ENCODE data around the gene BEST1.

The BEST1 gene

DNA sequence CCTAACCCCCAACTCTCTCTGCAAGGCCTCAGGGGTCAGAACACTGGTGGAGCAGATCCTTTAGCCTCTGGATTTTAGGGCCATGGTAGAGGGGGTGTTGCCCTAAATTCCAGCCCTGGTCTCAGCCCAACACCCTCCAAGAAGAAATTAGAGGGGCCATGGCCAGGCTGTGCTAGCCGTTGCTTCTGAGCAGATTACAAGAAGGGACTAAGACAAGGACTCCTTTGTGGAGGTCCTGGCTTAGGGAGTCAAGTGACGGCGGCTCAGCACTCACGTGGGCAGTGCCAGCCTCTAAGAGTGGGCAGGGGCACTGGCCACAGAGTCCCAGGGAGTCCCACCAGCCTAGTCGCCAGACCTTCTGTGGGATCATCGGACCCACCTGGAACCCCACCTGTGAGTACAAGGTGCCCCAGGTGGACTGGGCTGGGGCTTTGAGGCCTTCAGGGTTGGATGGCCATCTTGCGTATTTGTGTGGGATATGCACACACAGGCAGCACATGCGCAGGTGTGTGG lies at the start of gene BEST1:
Gene BEST1, plus strand, starts transcription at position 317 of the 513 bp plus-strand sequence. CDS start 1,456 bp downstream, outside the sequence.
- DNase-seq: no peak

DNA sequence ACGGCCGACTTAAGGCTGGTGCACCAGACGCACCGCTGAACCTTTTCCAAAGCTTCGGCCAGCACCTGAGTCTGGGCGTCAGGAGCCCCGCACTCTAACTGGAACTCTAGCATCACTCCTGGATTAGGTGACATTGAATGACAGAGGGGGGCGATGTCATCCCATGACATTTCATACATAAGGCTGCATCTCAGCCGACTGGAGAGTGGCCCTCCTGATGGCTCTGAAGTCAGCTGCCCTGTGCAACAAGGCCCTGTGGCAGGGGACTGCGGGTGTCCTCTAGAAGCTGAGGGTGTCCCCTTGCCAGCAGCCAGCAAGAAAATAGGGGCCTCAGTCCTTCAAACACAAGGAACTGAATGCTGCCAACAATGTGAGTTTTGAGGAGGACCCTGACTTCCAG lies 48.8 kb upstream of the BEST1 start:
- no peak for DNase-seq

DNA sequence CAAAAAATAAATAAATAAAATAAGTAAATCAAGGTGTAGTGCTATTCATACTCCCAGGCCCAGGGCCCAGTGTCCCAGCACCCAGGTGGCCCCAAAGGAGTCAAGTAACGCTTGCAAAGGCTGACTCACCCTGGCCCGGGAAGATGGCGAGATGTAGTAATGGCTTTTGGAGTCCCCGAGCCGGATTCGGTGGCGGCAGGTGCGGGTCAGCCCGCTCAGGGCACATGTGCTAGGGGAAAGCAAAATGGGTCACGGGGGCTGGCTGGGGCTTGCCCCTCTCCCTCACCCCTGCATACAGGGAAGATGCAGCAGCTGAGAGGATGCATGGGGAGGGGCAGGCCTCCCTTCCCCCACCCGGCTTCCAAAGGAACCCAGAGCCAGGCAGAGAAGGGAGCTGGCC lies 47.8 kb upstream of the BEST1 start:
- no peak for DNase-seq

DNA sequence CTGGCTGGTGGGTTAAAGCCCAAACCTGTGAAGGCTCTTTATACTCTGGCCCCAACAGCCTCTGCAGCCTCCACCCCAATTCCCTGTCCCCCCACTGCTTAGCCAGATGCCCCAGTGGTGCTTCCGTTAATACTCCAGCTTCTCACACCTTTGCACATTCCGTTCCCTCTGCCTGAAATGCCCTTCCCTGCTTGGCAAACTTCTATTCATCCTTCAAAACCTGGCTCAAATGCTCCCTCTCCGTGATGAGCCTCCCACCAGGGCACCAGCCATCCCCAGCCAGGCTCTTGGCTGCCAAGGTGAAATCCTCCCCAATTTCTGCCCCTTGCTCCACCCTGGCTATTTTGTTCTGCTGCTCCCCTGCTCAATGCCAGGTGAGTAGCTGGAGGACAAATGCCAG lies 46.3 kb upstream of the BEST1 start:
- no peak for DNase-seq

DNA sequence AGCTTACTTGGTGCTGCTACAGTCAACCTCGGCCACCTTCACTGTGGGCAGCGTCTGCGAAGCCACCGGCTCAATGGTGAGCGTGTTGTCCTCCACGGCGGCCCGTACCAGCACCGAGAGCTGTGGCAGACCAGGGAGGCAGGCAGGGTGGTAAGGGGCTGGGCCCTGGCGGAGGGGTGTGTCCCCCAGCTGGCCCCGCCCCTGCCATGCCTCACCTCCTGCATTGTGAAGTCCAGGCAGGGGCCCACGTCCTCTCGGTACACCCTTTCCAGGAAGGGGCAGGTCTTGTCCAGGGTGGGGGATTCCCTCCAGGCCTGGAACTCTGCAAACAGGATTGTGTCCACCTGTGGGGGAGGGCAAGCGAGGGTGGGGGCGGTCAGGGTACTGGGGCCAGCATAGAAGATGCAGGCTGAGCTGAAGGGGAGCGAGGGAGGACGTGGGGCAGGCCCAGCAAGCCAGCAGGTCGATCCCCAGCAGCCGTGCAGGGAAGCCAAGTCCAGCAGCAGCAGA lies 45.6 kb upstream of the BEST1 start:
- no peak for DNase-seq

DNA sequence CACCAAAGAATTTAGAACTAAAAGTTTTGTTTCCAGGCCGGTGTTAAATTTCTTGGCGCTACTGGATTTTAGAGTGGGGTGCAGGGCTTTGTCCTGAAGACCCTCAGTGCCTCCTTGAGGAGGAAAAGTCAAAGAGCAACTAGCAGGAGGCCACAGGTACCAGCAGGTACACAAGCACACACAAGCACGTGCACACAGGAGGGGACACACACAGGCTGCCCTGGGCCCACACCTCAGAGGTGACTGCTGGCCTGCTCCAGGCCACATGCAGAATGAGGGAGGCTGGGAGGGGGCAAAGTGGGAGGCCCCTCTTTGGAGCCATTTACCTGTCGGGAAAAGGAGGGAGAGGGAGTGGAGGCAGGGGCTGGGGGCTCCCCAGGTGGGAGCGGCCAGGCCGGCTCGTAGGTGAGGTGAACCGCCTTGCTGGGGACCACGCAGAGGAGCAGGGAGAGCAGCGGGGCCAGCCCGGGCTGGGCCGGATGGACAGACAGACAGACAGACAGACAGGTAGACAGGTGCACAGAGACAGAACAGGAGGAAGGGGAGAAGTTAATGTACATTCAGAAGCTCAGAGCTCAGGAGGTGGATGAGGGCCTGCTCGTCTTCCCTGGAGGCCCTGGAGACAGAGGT lies 45.0 kb upstream of the BEST1 start:
- DNase-seq: no peak

DNA sequence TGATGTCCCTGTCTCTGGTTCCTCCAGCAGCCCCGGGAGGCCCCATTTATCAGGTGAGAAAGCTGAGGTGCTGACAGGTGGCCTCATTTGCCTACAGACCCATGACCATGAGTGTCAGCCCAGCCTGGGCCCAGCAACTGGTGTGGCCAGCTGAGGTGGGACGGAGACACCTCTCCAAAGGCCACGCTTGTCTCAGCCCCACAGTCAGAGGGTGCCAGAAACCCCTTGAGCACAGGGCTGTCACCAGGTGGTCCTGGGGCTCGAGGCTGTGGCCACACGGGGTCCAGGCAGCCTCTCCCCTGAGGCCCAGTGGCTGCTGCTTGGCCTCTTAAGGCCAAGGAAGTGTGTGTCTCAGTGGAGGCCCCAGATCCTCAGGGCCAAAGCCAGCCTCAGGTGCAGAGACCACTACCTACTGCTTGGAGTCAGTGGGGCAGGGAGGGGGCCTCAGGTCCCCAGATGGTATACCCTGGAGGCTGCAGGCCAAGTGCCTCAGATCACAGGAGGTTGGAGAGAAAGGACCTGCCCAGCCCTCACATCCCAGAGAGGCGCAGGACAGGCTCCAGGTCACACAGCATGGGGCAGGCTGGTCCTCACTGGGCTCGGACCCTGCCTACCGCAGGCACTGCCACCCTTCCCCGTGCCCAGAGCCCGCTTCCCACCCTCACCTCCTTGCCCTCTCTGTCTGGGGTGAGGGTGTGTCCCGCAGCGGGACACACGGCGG lies 44.2 kb upstream of the BEST1 start:
- no peak for DNase-seq

DNA sequence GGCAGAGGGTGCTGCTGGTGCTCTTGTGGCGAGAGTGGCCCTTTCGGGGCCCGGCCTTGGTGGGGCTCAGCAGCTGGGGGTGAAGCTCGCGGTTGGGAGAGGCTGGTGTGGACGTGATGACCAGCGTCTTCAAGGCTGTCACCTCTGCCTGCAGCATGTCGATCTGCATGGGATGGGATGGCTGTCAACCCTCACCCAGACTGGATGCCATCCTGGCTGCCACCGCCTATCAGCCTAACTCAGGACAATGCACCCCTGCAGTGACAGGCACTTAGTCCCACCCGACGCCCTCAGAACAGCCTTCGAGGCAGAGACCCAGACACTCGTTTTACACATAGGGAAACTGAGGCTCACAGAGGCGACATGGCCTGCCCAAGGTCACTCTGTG lies 43.6 kb upstream of the BEST1 start:
- DNase-seq: no peak

DNA sequence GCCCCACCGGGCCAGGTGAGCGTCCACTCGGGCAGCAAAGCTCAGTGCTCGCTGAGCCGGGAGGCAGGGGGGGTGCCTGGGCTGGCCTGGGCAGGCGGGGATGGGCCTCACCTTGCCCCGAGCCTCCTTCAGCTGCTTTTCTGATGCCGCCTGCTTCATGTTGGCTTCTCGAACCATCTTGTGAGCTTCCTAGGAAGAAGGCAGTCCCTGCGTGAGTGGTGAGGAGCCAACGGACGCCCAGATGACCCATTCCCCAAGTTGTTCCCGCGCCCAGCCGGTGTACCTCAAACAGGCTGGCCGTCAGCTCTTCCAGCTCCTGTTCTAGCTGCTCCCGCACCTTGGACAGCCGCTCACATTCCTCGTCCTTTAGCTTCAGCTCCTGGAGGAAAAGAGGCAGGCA lies 42.9 kb upstream of the BEST1 start:
- no peak for DNase-seq

DNA sequence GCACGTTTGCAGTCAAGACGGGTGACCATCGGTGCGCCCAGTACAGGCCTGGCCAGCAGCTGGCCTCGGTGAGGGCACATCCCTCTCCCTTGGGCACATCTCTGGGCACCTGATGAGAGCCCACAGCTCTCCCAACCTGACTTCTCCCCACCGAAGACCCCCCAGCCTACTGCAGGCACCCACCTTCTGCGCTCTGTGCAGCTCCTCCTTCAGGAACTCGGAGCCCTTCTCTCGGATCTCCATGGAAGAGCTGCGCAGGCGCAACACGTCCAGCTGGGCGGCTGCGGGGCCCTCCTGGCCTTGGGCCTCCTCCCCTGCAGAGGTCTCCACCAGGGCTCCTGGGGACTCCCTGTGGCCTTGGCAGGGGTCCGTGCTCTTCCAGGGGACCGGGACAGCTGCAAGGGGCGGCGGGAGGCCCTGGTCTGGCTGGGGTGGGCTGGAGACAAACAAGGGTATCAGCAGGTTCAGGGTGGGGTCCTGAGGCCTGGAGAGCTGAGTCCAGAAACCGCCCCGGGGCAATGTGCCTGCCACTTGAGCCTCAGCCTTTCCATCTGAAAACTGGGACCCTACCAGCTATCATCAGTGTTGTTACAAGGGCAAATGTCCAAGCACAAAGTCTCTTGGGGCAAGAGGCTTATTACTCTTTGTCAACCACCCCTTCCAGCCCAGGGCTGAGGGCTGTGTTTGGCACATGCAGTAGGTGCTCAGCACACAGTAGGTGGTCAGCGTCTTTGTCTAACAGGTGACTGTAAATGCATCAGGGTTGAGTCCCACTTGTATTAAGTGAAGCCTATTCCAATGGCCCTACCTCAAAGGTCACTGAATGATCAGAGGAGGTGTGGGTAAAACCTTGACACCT lies 42.1 kb upstream of the BEST1 start:
- DNase-seq: no peak

DNA sequence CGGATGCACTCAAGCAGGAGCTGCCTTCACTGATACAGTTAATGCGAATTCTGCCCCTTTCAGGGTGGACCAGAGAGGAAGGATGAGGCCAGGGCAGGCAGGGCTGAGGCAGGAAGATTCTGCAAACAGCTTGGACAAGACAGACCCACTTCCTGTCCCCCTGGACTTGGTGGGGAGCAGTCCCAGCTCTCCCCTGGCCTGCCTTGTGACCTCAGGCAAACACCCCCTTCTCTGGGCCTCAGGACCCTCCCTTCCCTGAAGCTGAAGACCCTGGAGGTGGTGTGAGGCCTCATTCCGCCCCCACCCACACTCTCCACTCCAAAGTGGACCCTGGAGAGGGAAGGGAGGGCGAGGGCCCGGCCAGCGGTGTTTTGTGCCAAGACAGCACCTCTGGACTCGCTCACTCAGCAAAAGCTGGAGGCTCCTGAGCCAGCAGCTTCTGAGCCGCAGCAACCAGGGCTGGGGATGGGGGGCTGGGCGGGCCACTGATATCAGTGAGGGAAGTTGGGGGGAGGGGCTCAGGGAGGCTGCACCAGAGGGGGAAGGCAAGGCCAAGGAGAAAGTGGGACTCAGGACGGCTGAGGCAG lies 41.3 kb upstream of the BEST1 start:
- DNase-seq: no peak

DNA sequence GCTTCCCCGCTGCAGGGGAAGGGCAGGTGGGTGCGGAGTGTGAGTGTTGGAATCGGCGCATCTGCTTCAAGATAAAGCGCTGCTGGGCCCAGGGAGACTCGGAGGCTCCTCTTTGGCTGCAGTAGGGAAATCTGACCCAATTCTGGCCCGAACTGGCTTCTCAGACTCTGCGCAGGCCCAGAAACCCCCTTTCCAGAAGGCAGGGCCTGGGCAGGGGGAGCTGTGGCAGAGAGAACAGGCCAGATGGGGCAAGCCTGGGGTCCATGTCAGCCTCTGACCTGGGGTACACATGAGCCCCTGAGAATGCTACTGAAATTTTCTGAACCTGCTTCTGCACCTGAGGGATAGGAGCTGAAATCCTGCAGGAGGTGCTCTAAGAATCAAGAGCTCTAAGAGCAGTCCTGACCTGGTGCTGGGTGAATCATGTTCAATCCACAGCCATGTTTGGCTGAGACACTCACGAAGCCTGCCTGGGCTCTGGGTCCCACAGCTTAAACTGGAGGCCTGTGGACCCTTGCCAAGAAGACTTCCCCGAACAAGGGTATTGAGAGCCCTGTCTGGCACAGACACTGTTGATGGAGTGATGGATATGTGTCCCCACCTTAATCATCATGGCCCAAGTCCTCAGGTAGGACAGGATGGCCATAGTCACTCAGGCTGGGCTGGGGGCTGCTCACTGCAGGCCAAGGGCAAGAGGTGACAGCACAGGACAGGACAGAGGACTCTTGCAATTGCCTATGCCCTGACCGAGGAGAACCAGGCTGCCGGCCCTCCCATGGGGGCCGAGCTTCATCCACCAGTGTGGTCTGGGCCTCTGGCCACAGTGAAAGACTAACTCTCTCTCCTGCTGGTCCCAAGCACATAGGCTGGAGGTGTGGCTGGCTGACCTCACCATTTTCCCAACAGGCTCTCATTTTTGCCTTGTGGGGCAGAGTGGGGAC lies 39.7 kb upstream of the BEST1 start:
- no peak for DNase-seq

DNA sequence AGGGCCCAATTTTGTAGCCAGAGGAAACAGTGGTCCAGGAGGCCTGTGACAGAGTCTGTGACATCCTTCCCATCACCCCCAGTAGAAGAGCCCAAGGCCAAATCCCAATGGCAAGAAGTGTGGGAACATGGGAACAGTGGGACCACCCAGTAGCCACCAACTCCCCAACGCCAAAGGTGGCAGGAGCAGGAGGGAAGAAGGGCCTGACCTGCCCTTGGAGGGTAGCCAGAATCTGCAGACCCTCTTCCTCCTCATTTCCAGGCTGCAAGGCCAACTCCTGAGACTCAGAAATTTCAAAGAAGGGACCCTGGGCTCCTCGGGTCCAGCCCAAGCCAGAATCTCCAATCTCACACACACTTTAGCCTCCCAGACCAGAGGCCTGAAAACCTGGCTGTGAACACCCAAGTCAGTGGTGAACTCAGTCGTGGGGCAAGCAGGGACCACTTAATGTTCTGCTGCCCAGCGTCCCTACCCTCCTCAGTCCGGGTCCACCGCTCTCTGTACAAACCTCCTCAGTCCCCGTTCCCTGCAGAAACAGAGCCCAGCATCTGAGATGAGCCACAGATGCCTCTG lies 38.9 kb upstream of the BEST1 start:
- DNase-seq: no peak

DNA sequence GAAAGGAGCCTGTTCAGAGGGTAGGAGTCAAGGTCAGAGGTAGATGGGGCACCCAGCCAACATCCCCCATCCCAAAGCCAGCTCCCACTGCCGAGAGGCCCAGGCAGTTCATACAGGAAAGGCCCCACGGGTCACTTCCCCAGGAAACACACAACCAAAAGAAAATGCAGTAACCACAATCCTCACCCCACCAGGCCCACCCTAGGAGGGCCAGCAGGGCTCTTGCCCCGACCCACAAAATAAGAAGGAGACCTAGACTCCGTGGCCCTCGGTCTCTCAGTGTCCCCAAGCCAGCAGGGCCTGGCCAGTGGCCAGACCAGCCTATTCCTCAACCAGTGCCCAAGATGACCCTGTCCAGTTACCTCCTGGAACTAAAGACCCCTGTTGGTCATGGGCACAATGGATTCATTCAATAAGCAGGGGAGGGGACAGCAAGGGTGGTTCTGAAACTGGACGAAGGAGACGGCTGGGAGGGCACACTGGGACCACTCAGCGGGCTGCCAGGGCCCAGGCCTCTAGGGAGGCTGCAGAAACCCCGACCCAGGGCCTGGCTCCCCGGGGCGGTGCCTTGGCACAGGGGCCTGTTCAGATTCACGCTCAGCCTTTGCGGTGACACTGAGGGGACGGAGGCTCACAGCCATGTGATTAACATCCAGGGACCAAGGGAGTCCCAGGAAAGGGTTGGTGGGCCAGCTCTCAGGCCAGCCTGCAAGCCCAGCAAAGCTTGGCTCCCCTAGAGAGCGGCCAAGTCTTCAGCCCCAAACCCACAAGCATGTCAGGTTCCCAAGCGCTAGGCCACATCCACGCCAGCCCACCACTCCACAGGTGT lies 38.2 kb upstream of the BEST1 start:
- no peak for DNase-seq

DNA sequence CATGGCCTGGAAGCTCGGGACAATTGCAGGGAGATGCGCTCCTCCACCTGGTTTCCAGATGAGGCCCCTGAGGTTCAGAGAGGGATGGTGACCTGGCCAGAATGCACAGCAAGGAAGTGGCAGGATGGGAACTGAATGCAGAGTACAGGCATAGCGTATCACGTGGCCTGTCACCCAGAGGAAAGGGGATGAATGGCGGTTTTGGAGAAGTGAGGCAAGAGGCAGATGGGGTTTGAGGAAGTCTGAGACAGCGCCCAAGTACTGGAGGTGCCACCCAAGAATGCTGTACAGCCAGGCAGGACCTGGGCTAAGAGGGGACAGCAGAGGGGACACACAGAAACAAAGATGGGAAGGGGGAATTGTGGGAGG lies 37.6 kb upstream of the BEST1 start:
- no peak for DNase-seq

DNA sequence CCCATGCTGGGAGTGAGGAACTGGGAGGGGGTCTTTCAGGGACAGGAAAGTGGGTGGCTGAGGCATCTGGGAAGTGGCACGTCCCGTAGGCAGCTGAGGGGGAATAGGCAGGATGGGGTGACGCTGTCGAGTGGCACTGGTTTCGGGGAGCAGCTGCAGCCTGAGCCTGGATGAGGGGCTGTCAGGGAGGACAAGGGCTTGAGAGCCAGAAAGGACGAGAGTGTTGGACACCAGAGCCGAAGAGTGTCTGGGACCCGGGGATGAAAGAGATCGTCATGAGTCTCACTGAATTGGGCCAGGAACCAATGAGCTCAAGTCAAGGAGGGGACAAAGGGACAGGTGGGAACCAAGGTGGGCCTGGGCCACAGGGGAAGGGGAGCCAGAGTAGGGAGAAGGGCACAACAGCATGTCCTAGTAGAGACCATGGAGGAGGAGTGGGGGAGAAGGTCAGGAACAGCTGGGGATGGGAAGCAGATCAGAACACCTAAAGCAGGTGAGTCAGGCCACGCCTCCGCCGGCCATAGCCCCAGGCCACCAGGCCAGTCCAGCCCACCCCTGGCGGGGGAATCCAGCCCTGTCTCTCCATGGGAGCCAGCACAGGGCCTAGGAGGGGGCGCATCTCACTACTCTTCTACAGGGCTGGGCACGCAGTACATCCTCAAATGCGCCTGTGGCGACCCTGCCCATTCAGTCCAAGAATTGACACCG lies 37.0 kb upstream of the BEST1 start:
- DNase-seq: no peak

DNA sequence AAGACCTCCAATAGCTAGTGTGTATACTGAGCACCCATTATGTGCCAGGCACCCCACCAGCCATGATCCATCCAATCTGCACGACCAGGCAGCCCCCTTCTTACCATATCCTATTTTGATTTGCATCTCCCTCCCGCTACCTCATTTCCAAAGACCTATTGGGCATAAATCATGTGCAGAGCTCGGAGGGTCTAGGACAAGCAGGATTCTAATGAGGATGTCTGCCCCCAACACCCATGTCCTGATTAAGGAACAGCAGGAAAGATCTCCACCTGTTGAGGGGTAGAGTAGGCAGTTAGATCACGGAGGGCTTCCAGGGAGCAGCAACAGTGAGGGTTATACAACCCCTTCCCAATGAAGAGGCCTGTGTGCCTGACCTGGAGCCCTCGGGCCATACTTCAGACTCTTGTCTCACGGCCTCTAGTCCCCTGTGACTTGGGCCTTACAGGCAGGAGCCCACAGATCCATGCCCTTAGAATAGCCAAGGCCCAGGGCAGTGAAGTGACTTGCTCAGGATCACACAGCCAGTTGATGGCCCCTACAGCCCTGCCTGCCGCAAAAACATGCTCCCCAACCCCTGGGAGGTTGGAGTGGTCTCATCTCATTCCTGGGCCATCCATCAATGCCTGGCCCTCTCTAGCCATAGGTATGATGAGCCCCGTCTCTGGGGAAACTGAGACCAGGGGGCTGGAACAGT lies 36.3 kb upstream of the BEST1 start:
- DNase-seq: no peak

DNA sequence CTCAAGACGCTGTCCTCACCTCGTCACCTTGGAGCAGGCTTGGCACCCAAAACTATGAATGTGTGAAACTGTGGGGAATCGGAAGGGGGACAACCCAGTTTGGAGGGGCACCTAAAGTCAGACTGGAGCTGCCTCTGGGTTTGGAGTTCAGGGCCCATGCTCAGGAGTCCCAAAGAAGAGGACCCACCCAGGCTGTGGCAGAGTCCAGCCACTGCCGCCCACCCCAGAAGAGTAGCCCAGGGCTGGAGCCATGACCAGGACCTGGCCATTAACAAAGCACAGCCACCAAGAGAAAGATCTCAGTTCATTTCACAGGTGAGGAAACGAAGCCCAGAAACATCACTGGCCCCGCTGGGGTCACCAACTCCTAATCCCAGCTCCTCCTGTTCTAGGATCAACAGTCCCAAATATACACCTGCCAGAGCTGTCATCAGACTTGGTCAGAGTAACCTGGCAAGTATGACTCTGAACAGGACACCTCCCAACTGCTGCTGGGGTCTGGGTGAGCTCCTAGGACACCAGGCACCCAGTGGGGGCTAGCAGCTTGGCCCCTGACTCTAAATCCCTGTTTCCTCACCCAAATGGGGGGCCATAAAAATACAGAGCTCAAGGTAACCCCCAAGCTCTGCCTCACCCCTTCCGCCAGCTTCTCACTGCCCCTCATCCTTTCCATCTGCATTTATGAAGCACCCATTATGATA lies 35.5 kb upstream of the BEST1 start:
- no peak for DNase-seq
